DND-41 (cell line): ENCODE data around the gene SAP25.
A peak's percentile ranks its signal among the peaks of the same experiment; 100 is the strongest.

Experiments used
- ATAC-seq: fragments of 200-7000 bp; cut with Tn5 transposase; 3 replicates; pipeline ENCODE4 v1.9.1; 2021; ENCODE audit warnings: low read depth; ENCODE audit not compliant: insufficient read depth
- DNase-seq: peaks from one replicate; pipeline ENCODE4 v3.0.0-alpha.2; 2020
- H2AFZ ChIP-seq: 2 replicates; pipeline ENCODE4 v1.6.0; 2012; ENCODE audit warnings: low read depth, low read length
- H3K27ac ChIP-seq: 2 replicates; pipeline ENCODE4 v1.5.1; 2012; ENCODE audit warnings: low read length, inconsistent platforms
- H3K27me3 ChIP-seq: fragments of 200-600 bp; sonication (generic); 2 replicates; pipeline ENCODE4 v1.6.0; 2012; ENCODE audit warnings: low read length, mild to moderate bottlenecking, inconsistent platforms; ENCODE audit not compliant: insufficient read depth, poor library complexity
- H3K36me3 ChIP-seq: 2 replicates; pipeline ENCODE4 v1.5.1; 2012; ENCODE audit warnings: low read length, inconsistent platforms; ENCODE audit not compliant: insufficient read depth
- H3K4me1 ChIP-seq: 2 replicates; pipeline ENCODE4 v1.5.1; 2012; ENCODE audit warnings: mild to moderate bottlenecking, low read length; ENCODE audit not compliant: insufficient read depth
- H3K4me2 ChIP-seq: 2 replicates; pipeline ENCODE4 v1.6.0; 2012; ENCODE audit warnings: mild to moderate bottlenecking, moderate library complexity, low read length, inconsistent platforms; ENCODE audit not compliant: insufficient read depth
- H3K4me3 ChIP-seq, 2 experiments: fragments of 200-600 bp in 1 of 2; shearing (Covaris generic) in 1 of 2; 2 replicates each; pipeline ENCODE4 v1.5.1; 2012 to 2016; ENCODE audit warnings: inconsistent platforms in 2 of 2, low read length in 2 of 2, mild to moderate bottlenecking in 2 of 2, low read depth in 1 of 2, moderate library complexity in 1 of 2
- H3K79me2 ChIP-seq: 2 replicates; pipeline ENCODE4 v1.6.0; 2012; ENCODE audit warnings: low read length, inconsistent platforms; ENCODE audit not compliant: insufficient read depth
- H3K9ac ChIP-seq: 2 replicates; pipeline ENCODE4 v1.6.0; 2012; ENCODE audit warnings: low read depth, mild to moderate bottlenecking, inconsistent platforms, low read length, moderate library complexity
- H3K9me3 ChIP-seq: 2 replicates; pipeline ENCODE4 v1.5.1; 2012; ENCODE audit warnings: low read length, moderate library complexity, mild to moderate bottlenecking, inconsistent platforms; ENCODE audit not compliant: insufficient read depth, severe bottlenecking
- H4K20me1 ChIP-seq: 2 replicates; pipeline ENCODE4 v1.6.0; 2012; ENCODE audit warnings: low read length; ENCODE audit not compliant: insufficient read depth
- EZH2 ChIP-seq: IDR thresholded peaks from 3 replicates; pipeline ENCODE4 v1.6.1; 2012; ENCODE audit warnings: borderline replicate concordance, low read depth, mild to moderate bottlenecking, moderate library complexity, low read length, inconsistent platforms; ENCODE audit not compliant: severe bottlenecking
- TF ChIP-seq, protein P1 (sequence below): IDR thresholded peaks from 2 replicates; pipeline ENCODE4 v1.5.1; 2012; ENCODE audit warnings: borderline replicate concordance, low read length, moderate library complexity, mild to moderate bottlenecking; ENCODE audit not compliant: poor library complexity, severe bottlenecking; ENCODE audit errors: extremely low read depth

The SAP25 gene

GRCh38 chr7:100607111-100607510 lies 33.4 kb upstream of the SAP25 start:
- no peak overlapping the region for H3K27ac ChIP-seq
- H3K4me2 ChIP-seq: no peak overlapping the region
- no peaks in the 10 kb centered on the region for H3K79me2 ChIP-seq
- ATAC-seq (no peak), DNase-seq (no peak)
- peaks cover 5% of the 10 kb centered on the region; the same call in 1 of the 2 replicates for H3K36me3 ChIP-seq
- H4K20me1 ChIP-seq: no peaks in the 10 kb centered on the region; the same call in 1 of the 2 replicates
- TF ChIP-seq EZH2: no peak
- TF ChIP-seq, protein P1, sequence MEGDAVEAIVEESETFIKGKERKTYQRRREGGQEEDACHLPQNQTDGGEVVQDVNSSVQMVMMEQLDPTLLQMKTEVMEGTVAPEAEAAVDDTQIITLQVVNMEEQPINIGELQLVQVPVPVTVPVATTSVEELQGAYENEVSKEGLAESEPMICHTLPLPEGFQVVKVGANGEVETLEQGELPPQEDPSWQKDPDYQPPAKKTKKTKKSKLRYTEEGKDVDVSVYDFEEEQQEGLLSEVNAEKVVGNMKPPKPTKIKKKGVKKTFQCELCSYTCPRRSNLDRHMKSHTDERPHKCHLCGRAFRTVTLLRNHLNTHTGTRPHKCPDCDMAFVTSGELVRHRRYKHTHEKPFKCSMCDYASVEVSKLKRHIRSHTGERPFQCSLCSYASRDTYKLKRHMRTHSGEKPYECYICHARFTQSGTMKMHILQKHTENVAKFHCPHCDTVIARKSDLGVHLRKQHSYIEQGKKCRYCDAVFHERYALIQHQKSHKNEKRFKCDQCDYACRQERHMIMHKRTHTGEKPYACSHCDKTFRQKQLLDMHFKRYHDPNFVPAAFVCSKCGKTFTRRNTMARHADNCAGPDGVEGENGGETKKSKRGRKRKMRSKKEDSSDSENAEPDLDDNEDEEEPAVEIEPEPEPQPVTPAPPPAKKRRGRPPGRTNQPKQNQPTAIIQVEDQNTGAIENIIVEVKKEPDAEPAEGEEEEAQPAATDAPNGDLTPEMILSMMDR: no peak
- no peaks in the 10 kb centered on the region for H3K9me3 ChIP-seq
- no peaks in the 10 kb centered on the region for H3K27me3 ChIP-seq
- H3K9ac ChIP-seq: no peak overlapping the region
- peaks cover 36% of the 10 kb centered on the region for H3K4me1 ChIP-seq
- no peak overlapping the region for H2AFZ ChIP-seq
- no peak overlapping the region for H3K4me3 ChIP-seq

GRCh38 chr7:100606313-100606712 lies 32.6 kb upstream of the SAP25 start:
- no peaks in the 10 kb centered on the region for H3K27me3 ChIP-seq

GRCh38 chr7:100604976-100605911 lies 31.5 kb upstream of the SAP25 start:
- H3K9me3 ChIP-seq: no peaks in the 10 kb centered on the region
- peak overlapping the region; percentile 80; the same call in 1 of the 2 replicates for H3K27ac ChIP-seq
- H2AFZ ChIP-seq: peak overlapping the region; percentile 97
- H3K79me2 ChIP-seq: no peaks in the 10 kb centered on the region
- no peak for ATAC-seq
- H3K4me1 ChIP-seq: peaks cover 27% of the 10 kb centered on the region
- DNase-seq: no peak
- peaks cover 5% of the 10 kb centered on the region; the same call in 1 of the 2 replicates for H3K36me3 ChIP-seq
- H3K9ac ChIP-seq: peak overlapping the region; percentile 88
- H3K4me3 ChIP-seq: peak overlapping the region; percentile 51 to 80; a peak in 3 of 4 replicates
- no peaks in the 10 kb centered on the region for H3K27me3 ChIP-seq
- no peak for TF ChIP-seq EZH2
- TF ChIP-seq, protein P1: no peak
- peak overlapping the region; percentile 94 for H3K4me2 ChIP-seq
- no peaks in the 10 kb centered on the region; the same call in 1 of the 2 replicates for H4K20me1 ChIP-seq

More at GRCh38 chr7:100606313-100606712, 32.6 kb upstream of the SAP25 start:
- no peak for TF ChIP-seq EZH2
- TF ChIP-seq, protein P1: no peak
- no peak for DNase-seq
- Histone ChIP-seq H3K9ac (no peak overlapping the region), H3K4me2 (no peak overlapping the region), H3K36me3 (peaks cover 5% of the 10 kb centered on the region; the same call in 1 of the 2 replicates), H3K79me2 (no peaks in the 10 kb centered on the region), H4K20me1 (no peaks in the 10 kb centered on the region; the same call in 1 of the 2 replicates), H3K27ac (no peak overlapping the region), H3K4me1 (peaks cover 33% of the 10 kb centered on the region), H2AFZ (no peak overlapping the region), H3K9me3 (no peaks in the 10 kb centered on the region), H3K4me3 (no peak overlapping the region)
- ATAC-seq: no peak
